Lower lobe of right lung (tissue), 2 donors: Measurements from ENCODE around the gene HK2. TPM values are rescaled to one million over a fixed set of nuclear protein-coding genes. Genes with fewer than 3 reads are reported as not detected.
"Not testable (repeated sequence)": the region's sequence is repeated elsewhere in the genome, so short reads cannot be mapped to it uniquely, and the experiment has no call there.

Experiments
- ATAC-seq, 2 donors: fragments of 200-7000 bp; cut with Tn5 transposase; one replicate each; pipeline ENCODE4 v1.9.1; 2020 to 2022; ENCODE audit warnings: mild to moderate bottlenecking in 2 of 2, moderate library complexity in 2 of 2
- DNase-seq: peaks from one replicate; pipeline ENCODE4 v3.0.0-alpha.2; 2020
- H3K27ac ChIP-seq: fragments of 200-600 bp; one replicate; pipeline ENCODE4 v1.8.0; 2022
- H3K27me3 ChIP-seq: fragments of 200-600 bp; one replicate; pipeline ENCODE4 v1.8.0; 2022; ENCODE audit warnings: low read depth
- H3K36me3 ChIP-seq: fragments of 200-600 bp; one replicate; pipeline ENCODE4 v1.8.0; 2022; ENCODE audit warnings: mild to moderate bottlenecking
- H3K4me1 ChIP-seq: fragments of 200-600 bp; one replicate; pipeline ENCODE4 v1.8.0; 2022
- H3K4me3 ChIP-seq: fragments of 200-600 bp; one replicate; pipeline ENCODE4 v1.8.0; 2022; ENCODE audit warnings: mild to moderate bottlenecking
- H3K9me3 ChIP-seq: fragments of 200-600 bp; one replicate; pipeline ENCODE4 v1.8.0; 2022
- CTCF ChIP-seq: fragments of 200-600 bp; IDR thresholded peaks from one replicate; pipeline ENCODE4 v1.8.0; 2022; ENCODE audit warnings: antibody characterized with exemption, mild to moderate bottlenecking
- intact Hi-C: fragments of 100-400 bp; cut with DNase I; formaldehyde crosslinking; loops from one replicate; pipeline ENCODE4 v1.11.0; 2022
- total RNA-seq: library from RNA; stranded (reverse); fragmentation: NEBNext Ultra II Directional; extraction: Animal tissue kit (Norgen Biotek cat#: 25700); gene quantifications from one replicate; pipeline ENCODE4 v1.2.1, GENCODE V29; 2021
- donor health status: DM: no; HTN: yes; CAD: no; lungs with severe emphysema.

HK2 gene
- total RNA-seq, 1 donor from 2014 or later, result 86.7 TPM

DNA sequence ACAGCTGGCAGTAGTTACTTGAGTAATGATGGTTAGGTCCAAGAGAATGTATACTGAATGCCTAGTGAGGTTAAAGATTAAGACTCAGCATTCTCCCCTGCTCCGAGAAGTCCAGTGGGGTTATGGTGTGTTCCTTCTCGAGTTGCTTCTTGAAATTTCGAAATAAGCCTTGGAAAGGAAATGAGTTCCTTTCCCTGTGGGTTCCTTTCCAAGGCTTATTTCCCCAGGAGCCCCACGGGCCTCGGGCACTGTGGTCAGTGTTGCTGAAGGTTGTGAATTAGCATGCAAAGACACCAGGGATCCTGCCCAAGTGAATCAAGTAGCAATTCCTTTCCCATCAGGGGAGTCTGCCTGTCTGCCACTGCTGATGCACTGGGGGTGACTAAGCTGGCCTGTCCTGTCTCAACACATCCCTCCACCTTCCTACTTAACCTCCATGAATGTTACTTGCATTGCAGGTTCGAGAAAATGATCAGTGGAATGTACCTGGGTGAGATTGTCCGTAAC lies 53.6 kb downstream of the HK2 start:
- no peak overlapping the region for H3K27ac ChIP-seq
- H3K9me3 ChIP-seq, result no peaks in the 10 kb centered on the region
- DNase-seq (no peak), ATAC-seq (no peak)
- intact Hi-C loops, result no loop called here
- no peak for TF ChIP-seq CTCF
- no peaks in the 10 kb centered on the region for H3K4me1 ChIP-seq
- H3K4me3 ChIP-seq, result no peak overlapping the region
- no peaks in the 10 kb centered on the region for H3K27me3 ChIP-seq
- H3K36me3 ChIP-seq, result peaks cover 85% of the 10 kb centered on the region

DNA sequence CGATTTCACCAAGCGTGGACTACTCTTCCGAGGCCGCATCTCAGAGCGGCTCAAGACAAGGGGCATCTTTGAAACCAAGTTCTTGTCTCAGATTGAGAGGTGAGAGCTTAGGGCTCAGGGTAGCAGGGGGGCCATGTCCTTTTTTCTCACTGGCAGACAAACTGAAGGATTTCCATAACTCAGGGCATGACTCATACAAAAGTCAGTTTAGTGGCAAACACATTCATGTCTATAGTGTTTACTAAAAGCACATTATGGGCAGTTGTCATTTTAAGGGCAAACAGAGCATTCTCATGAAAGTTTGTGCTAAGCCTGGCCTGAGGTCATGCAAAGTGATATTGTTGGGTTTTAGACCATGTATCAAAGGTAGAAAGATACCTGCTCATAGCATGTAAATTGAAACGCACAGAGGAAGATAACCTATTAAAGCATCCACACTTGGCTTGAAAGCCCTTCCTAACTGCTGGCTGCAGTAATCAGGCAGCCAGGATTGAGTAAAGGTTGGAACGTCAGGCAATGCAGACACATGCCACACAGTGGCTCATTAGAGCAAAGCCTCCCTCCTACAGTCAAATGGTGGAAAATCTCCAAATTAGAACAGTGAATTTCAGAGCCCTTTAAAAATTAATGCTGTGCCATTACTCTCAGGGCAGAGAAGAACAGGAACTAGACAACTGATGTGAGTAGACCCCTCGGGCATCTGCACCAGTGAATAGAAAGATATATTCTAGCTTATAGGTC lies 54.2 kb downstream of the HK2 start:
- Histone ChIP-seq H3K36me3 (peaks cover 79% of the 10 kb centered on the region), H3K27ac (no peak overlapping the region), H3K9me3 (no peaks in the 10 kb centered on the region), H3K27me3 (no peaks in the 10 kb centered on the region), H3K4me3 (no peak overlapping the region), H3K4me1 (no peaks in the 10 kb centered on the region)
- intact Hi-C loops, result no loop called here
- TF ChIP-seq CTCF, result no peak
- DNase-seq (no peak), ATAC-seq (no peak)

DNA sequence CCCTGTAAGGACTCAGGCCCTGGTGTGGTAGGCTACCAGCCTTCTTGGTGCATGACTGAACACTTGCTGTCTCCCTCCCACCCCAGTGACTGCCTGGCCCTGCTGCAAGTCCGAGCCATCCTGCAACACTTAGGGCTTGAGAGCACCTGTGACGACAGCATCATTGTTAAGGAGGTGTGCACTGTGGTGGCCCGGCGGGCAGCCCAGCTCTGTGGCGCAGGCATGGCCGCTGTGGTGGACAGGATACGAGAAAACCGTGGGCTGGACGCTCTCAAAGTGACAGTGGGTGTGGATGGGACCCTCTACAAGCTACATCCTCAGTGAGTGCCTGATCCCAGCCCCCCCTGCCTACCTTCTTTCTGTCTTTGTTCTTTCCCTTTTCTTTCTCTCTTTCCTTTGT lies 55.2 kb downstream of the HK2 start:
- H3K27ac ChIP-seq, result no peak overlapping the region
- no peak overlapping the region for H3K4me3 ChIP-seq
- H3K9me3 ChIP-seq, result no peaks in the 10 kb centered on the region
- H3K4me1 ChIP-seq, result no peaks in the 10 kb centered on the region
- DNase-seq, result no peak
- no peaks in the 10 kb centered on the region for H3K27me3 ChIP-seq
- ATAC-seq, result no peak
- intact Hi-C loops, result no loop called here
- TF ChIP-seq CTCF, result no peak
- H3K36me3 ChIP-seq, result peaks cover 69% of the 10 kb centered on the region

DNA sequence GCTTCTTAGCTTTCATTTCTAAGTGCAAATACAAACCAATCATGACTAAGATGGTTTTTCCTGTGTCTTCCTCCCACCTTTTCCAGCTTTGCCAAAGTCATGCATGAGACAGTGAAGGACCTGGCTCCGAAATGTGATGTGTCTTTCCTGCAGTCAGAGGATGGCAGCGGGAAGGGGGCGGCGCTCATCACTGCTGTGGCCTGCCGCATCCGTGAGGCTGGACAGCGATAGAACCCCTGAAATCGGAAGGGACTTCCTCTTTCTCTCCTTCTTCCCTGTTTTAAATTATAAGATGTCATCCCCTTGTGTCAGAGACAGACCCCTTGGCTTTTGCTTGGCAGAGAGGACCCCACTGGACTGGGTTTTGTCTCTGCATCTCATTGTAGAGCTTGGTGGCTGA lies 56.8 kb downstream of the HK2 start:
- Histone ChIP-seq H3K36me3 (peaks cover 61% of the 10 kb centered on the region), H3K27ac (no peak overlapping the region), H3K4me1 (no peaks in the 10 kb centered on the region), H3K4me3 (no peak overlapping the region), H3K27me3 (no peaks in the 10 kb centered on the region), H3K9me3 (no peaks in the 10 kb centered on the region)
- intact Hi-C loops, result no loop called here
- ATAC-seq (no peak), DNase-seq (no peak)
- TF ChIP-seq CTCF, result no peak

GRCh38 chr2:74891136-74891764 lies 57.3 kb downstream of the HK2 start:
- Histone ChIP-seq H3K9me3 (no peaks in the 10 kb centered on the region), H3K36me3 (peaks cover 56% of the 10 kb centered on the region), H3K27ac (no peak overlapping the region), H3K27me3 (no peaks in the 10 kb centered on the region), H3K4me1 (no peaks in the 10 kb centered on the region), H3K4me3 (no peak overlapping the region)
- TF ChIP-seq CTCF, result no peak
- DNase-seq (no peak), ATAC-seq (no peak)
- intact Hi-C loops, result no loop called here

DNA sequence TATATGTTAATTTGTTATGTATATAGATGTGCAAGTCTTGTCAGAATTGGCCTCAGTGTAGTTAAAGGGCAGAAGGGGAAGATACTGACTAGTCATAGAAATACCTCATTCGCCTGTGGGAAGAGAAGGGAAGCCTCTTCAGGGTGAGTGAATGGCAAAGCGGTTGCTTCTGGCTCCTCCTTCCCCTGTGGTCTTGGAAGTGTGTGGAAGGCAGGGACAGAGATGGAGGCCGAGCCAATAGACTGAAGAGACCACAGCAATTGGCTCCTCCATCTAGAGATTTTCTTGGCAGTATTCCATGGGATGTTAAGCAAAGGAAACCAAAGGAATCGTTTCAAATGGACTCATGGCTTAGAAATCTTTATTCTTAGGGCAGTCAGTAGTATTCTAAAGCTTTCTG lies 57.9 kb downstream of the HK2 start:
- H3K9me3 ChIP-seq, intact Hi-C loops, H3K27ac ChIP-seq, H3K27me3 ChIP-seq, H3K4me3 ChIP-seq, H3K4me1 ChIP-seq, ATAC-seq, DNase-seq: not testable (repeated sequence)
- H3K36me3 ChIP-seq, result peaks cover 50% of the 10 kb centered on the region
